Skin epidermis (tissue), 12 donors: Measurements from ENCODE around the gene PCDH8.

Experiments used
- H3K27ac ChIP-seq, 21 experiments: fragments of 200-600 bp; sonication (generic) in 11 of 21; one replicate each; pipeline ENCODE4 v1.5.0; 2020; ENCODE audit warnings: mild to moderate bottlenecking in 3 of 21, inconsistent platforms in 2 of 21, moderate library complexity in 2 of 21
- H3K4me3 ChIP-seq, 7 experiments: fragments of 200-600 bp; sonication (generic) in 2 of 7; one replicate each; pipeline ENCODE4 v1.5.0; 2020; ENCODE audit warnings: inconsistent platforms in 2 of 7, mild to moderate bottlenecking in 2 of 7, moderate library complexity in 1 of 7

Gene PCDH8

GRCh38 chr13:52848455-52849195 is at the start of gene PCDH8:
Gene PCDH8, minus strand, starts transcription at chr13:52848640. Its CDS starts 204 bp downstream, at chr13:52848436.
- Histone ChIP-seq H3K4me3 (no peak within 1 kb of the TSS), H3K27ac (no peak within 1 kb of the TSS)

GRCh38 chr13:52896827-52897659 is 48.6 kb upstream of the PCDH8 start:
- Histone ChIP-seq H3K4me3 (no peak overlapping the region), H3K27ac (no peak overlapping the region)

GRCh38 chr13:52894413-52894812 is 46.0 kb upstream of the PCDH8 start:
- Histone ChIP-seq H3K4me3 (no peak overlapping the region), H3K27ac (no peak overlapping the region)

- Histone ChIP-seq H3K4me3 (no peak overlapping the region), H3K27ac (no peak overlapping the region)
Observed at GRCh38 chr13:52892925-52893324, 44.5 kb upstream of the PCDH8 start.

GRCh38 chr13:52891706-52892105 is 43.3 kb upstream of the PCDH8 start:
- H3K27ac ChIP-seq, result no peak overlapping the region

GRCh38 chr13:52887165-52887564 is 38.7 kb upstream of the PCDH8 start:
- Histone ChIP-seq H3K27ac (no peak overlapping the region), H3K4me3 (no peak overlapping the region)

More at GRCh38 chr13:52891706-52892105, 43.3 kb upstream of the PCDH8 start:
- no peak overlapping the region for H3K4me3 ChIP-seq

- H3K4me3 ChIP-seq, result no peak overlapping the region
- no peak overlapping the region for H3K27ac ChIP-seq
Observed at GRCh38 chr13:52885141-52885540, 36.7 kb upstream of the PCDH8 start.

- no peak overlapping the region for H3K27ac ChIP-seq
- no peak overlapping the region for H3K4me3 ChIP-seq
Observed at GRCh38 chr13:52884429-52885010, 36.1 kb upstream of the PCDH8 start.

GRCh38 chr13:52882785-52883184 is 34.3 kb upstream of the PCDH8 start:
- H3K4me3 ChIP-seq, result no peak overlapping the region
- no peak overlapping the region for H3K27ac ChIP-seq

- Histone ChIP-seq H3K4me3 (no peak overlapping the region), H3K27ac (no peak overlapping the region)
Observed at GRCh38 chr13:52879950-52880741, 31.7 kb upstream of the PCDH8 start.

- H3K27ac ChIP-seq, result no peak overlapping the region
- no peak overlapping the region for H3K4me3 ChIP-seq
Observed at GRCh38 chr13:52878831-52879230, 30.4 kb upstream of the PCDH8 start.

GRCh38 chr13:52870143-52870542 is 21.7 kb upstream of the PCDH8 start:
- H3K27ac ChIP-seq, result no peak overlapping the region
- no peak overlapping the region for H3K4me3 ChIP-seq

- H3K4me3 ChIP-seq, result no peak overlapping the region
- no peak overlapping the region for H3K27ac ChIP-seq
Observed at GRCh38 chr13:52869621-52870020, 21.2 kb upstream of the PCDH8 start.

GRCh38 chr13:52869050-52869449 is 20.6 kb upstream of the PCDH8 start:
- no peak overlapping the region for H3K4me3 ChIP-seq
- H3K27ac ChIP-seq, result no peak overlapping the region

- no peak overlapping the region for H3K27ac ChIP-seq
Observed at GRCh38 chr13:52868190-52868589, 19.8 kb upstream of the PCDH8 start.

GRCh38 chr13:52864941-52865340 is 16.5 kb upstream of the PCDH8 start:
- Histone ChIP-seq H3K4me3 (no peak overlapping the region), H3K27ac (no peak overlapping the region)

More at GRCh38 chr13:52868190-52868589, 19.8 kb upstream of the PCDH8 start:
- H3K4me3 ChIP-seq, result no peak overlapping the region

GRCh38 chr13:52862358-52863206 is 14.1 kb upstream of the PCDH8 start:
- Histone ChIP-seq H3K27ac (no peak overlapping the region), H3K4me3 (no peak overlapping the region)

GRCh38 chr13:52852444-52852843 is 4.0 kb upstream of the PCDH8 start:
- H3K4me3 ChIP-seq, result no peak overlapping the region
- H3K27ac ChIP-seq, result no peak overlapping the region
